HG03354 (cell line): ENCODE results near the gene NRXN3.

Experiments
- ATAC-seq: cut with Tn5 transposase; IDR thresholded peaks from one replicate; pipeline ENCODE4 v1.9.1; 2021; ENCODE audit warnings: mild to moderate bottlenecking; ENCODE audit not compliant: unreplicated experiment, poor library complexity, severe bottlenecking

The NRXN3 gene

GRCh38 chr14:79543348-79543747 is 1373.2 kb downstream of the NRXN3 start:
- no peak for ATAC-seq

GRCh38 chr14:79543967-79544697 is 1374.0 kb downstream of the NRXN3 start:
- ATAC-seq: no peak

GRCh38 chr14:79544698-79545070 is 1374.5 kb downstream of the NRXN3 start:
- ATAC-seq: no peak

- no peak for ATAC-seq
Measured at GRCh38 chr14:79548836-79549235, 1378.7 kb downstream of the NRXN3 start.

GRCh38 chr14:79549515-79549914 is 1379.3 kb downstream of the NRXN3 start:
- no peak for ATAC-seq

- no peak for ATAC-seq
Measured at GRCh38 chr14:79551523-79551922, 1381.3 kb downstream of the NRXN3 start.

- no peak for ATAC-seq
Measured at GRCh38 chr14:79552778-79553177, 1382.6 kb downstream of the NRXN3 start.

- ATAC-seq: no peak
Measured at GRCh38 chr14:79554816-79555215, 1384.6 kb downstream of the NRXN3 start.

GRCh38 chr14:79555429-79555828 is 1385.3 kb downstream of the NRXN3 start:
- ATAC-seq: no peak

GRCh38 chr14:79557309-79557708 is 1387.1 kb downstream of the NRXN3 start:
- ATAC-seq: no peak

- ATAC-seq: no peak
Measured at GRCh38 chr14:79562185-79562584, 1392.0 kb downstream of the NRXN3 start.

GRCh38 chr14:79564371-79564770 is 1394.2 kb downstream of the NRXN3 start:
- ATAC-seq: no peak

- no peak for ATAC-seq
Measured at GRCh38 chr14:79567306-79567705, 1397.1 kb downstream of the NRXN3 start.

- ATAC-seq: no peak
Measured at GRCh38 chr14:79568594-79568993, 1398.4 kb downstream of the NRXN3 start.

GRCh38 chr14:79569072-79569471 is 1398.9 kb downstream of the NRXN3 start:
- ATAC-seq: no peak

GRCh38 chr14:79570648-79571047 is 1400.5 kb downstream of the NRXN3 start:
- no peak for ATAC-seq

- ATAC-seq: no peak
Measured at GRCh38 chr14:79571366-79571765, 1401.2 kb downstream of the NRXN3 start.

GRCh38 chr14:79573486-79573885 is 1403.3 kb downstream of the NRXN3 start:
- ATAC-seq: no peak

GRCh38 chr14:79575032-79575431 is 1404.9 kb downstream of the NRXN3 start:
- no peak for ATAC-seq

- no peak for ATAC-seq
Measured at GRCh38 chr14:79576424-79576823, 1406.3 kb downstream of the NRXN3 start.

- ATAC-seq: no peak
Measured at GRCh38 chr14:79578470-79578869, 1408.3 kb downstream of the NRXN3 start.

GRCh38 chr14:79580414-79580813 is 1410.2 kb downstream of the NRXN3 start:
- ATAC-seq: no peak
